Chondrocyte (in vitro differentiated cells): ENCODE data around the gene TK1. TPM values are rescaled to one million over a fixed set of nuclear protein-coding genes. Genes with fewer than 3 reads are reported as not detected.

Experiments
- DNase-seq: peaks from one replicate; pipeline ENCODE4 v3.0.0; 2021; ENCODE audit warnings: mixed read lengths, low spot score
- H3K27ac Mint-ChIP-seq: one replicate; pipeline ENCODE4 v1.8.0; 2021; ENCODE audit warnings: mild to moderate bottlenecking, moderate library complexity, mixed read lengths; ENCODE audit not compliant: unreplicated experiment
- H3K27me3 Mint-ChIP-seq: 2 replicates; pipeline ENCODE4 v1.8.0; 2021; ENCODE audit warnings: low read depth, mixed read lengths
- H3K36me3 Mint-ChIP-seq: 2 replicates; pipeline ENCODE4 v1.8.0; 2021; ENCODE audit warnings: low read depth, mixed read lengths
- H3K4me1 Mint-ChIP-seq: 2 replicates; pipeline ENCODE4 v1.8.0; 2021; ENCODE audit warnings: low read depth, mild to moderate bottlenecking, mixed read lengths
- H3K4me3 Mint-ChIP-seq: one replicate; pipeline ENCODE4 v1.8.0; 2021; ENCODE audit warnings: mild to moderate bottlenecking, moderate library complexity, mixed read lengths; ENCODE audit not compliant: unreplicated experiment
- H3K9me3 Mint-ChIP-seq: 2 replicates; pipeline ENCODE4 v1.8.0; 2021; ENCODE audit warnings: low read depth, mixed read lengths
- CTCF ChIP-seq: fragments of 200-600 bp; sonication (generic); IDR thresholded peaks from 2 replicates; pipeline ENCODE4 v1.5.0; 2021; ENCODE audit warnings: antibody characterized with exemption, mild to moderate bottlenecking, moderate library complexity
- total RNA-seq: library from RNA; stranded (reverse); gene quantifications from 3 replicates; pipeline ENCODE4 v1.2.1, GENCODE V29; 2021

The TK1 gene
- total RNA-seq, 1 donor from 2014 or later = 21.1 TPM

DNA sequence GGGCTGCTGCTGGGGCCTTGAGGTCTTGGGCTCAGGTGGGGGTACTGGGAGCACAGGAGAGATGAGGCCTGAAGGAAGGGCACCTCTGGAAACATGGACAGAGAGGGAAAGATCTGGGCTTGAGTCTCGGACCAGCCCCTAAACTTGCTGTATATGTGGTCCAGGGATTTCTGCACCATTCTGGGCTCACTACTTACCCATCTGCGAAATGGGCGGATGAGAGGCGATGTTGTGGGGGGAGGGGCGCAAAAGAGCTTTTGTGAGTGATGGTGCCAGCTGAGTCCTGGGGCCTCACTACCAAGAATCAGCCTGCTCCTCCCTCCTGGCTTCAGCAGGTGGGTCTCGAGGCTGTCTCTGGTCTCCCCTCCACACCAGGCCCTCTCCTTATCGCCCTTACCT is 40.4 kb downstream of the TK1 start:
- H3K4me1 Mint-ChIP-seq = peaks cover 30% of the 10 kb centered on the region
- no peaks in the 10 kb centered on the region for H3K27me3 Mint-ChIP-seq
- no peak overlapping the region for H3K4me3 Mint-ChIP-seq
- H3K27ac Mint-ChIP-seq = no peak overlapping the region
- no peak for DNase-seq
- H3K9me3 Mint-ChIP-seq = no peaks in the 10 kb centered on the region
- no peaks in the 10 kb centered on the region for H3K36me3 Mint-ChIP-seq
- no peak for TF ChIP-seq CTCF

GRCh38 chr17:78144736-78145641 is 41.9 kb downstream of the TK1 start:
- H3K27ac Mint-ChIP-seq = peak overlapping the region; percentile 84

GRCh38 chr17:78144147-78144719 is 42.6 kb downstream of the TK1 start:
- peak; percentile 71 for DNase-seq
- H3K4me1 Mint-ChIP-seq = peaks cover 23% of the 10 kb centered on the region
- H3K27me3 Mint-ChIP-seq = no peaks in the 10 kb centered on the region
- H3K4me3 Mint-ChIP-seq = peak overlapping the region; percentile 12
- H3K27ac Mint-ChIP-seq = peak overlapping the region; percentile 84
- no peaks in the 10 kb centered on the region for H3K9me3 Mint-ChIP-seq
- peak; percentile 39 for TF ChIP-seq CTCF
- H3K36me3 Mint-ChIP-seq = no peaks in the 10 kb centered on the region

More at GRCh38 chr17:78144736-78145641, 41.9 kb downstream of the TK1 start:
- no peaks in the 10 kb centered on the region for H3K36me3 Mint-ChIP-seq
- TF ChIP-seq CTCF = no peak
- no peaks in the 10 kb centered on the region for H3K27me3 Mint-ChIP-seq
- no peaks in the 10 kb centered on the region for H3K9me3 Mint-ChIP-seq
- peaks cover 23% of the 10 kb centered on the region for H3K4me1 Mint-ChIP-seq
- no peak overlapping the region for H3K4me3 Mint-ChIP-seq
- peak; percentile 84 for DNase-seq

DNA sequence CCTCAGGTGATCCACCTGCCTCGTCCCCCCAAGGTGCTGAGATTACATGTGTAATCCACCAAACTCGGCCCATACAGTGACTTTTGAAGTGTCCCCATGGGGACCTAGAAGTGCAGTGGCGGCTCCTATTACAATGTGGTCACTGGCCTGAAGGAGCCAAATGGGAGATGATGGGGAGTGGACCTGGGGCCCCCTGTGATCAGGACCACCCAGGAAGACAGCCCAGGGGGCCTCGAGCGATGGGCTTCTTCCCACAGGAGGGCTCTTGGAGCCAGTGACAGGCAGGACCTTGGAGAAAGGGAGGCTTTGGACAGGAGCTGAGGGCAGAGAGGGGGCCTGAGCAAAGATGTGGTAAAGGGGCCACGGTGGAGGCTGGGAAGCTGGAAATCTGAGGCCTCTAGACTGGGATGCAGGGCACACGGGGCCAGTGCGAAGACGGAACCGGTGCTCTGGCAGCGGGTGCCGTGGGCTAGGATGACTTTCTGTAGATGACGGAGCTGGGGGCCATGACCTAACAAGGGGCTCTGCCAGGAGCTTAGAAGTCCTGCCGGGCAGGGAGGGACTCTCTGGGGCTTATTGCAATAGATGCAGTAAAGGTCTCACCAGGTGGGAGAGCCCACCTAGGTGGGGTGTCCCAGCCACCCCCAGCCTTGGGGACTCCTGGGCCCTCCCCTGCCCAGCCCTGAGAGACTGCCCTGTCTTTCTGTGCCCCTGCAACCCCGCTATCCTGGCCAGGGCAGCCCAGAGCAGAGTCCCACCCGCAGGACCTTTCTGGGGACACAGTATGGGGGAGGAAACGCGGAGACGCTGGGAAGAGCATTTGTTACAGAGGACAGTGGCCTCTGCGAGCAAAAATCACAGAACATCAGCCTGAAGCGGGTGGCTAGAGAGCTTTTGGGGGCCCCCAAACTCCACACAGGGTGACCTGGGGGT is 43.4 kb downstream of the TK1 start:
- DNase-seq = peak; percentile 79
- TF ChIP-seq CTCF = no peak
- Mint-ChIP-seq H3K4me3 (no peak overlapping the region), H3K36me3 (no peaks in the 10 kb centered on the region), H3K9me3 (no peaks in the 10 kb centered on the region), H3K4me1 (peaks cover 23% of the 10 kb centered on the region), H3K27me3 (no peaks in the 10 kb centered on the region), H3K27ac (peak overlapping the region; percentile 45)
